Subcutaneous preadipocyte (primary cell): ENCODE measurements around the gene NMT2. TPM values are rescaled to one million over a fixed set of nuclear protein-coding genes. Genes with fewer than 3 reads are reported as not detected.

Source experiments
- small RNA-seq: library from RNA; depleted of rRNA; stranded (forward); fragments of <200 nt; gene quantifications from one replicate; pipeline ENCODE3, GENCODE V24; 2012
- total RNA-seq: library from RNA; depleted of rRNA; stranded (reverse); fragments of >200 nt; gene quantifications from 2 replicates; pipeline ENCODE4 v1.2.3, GENCODE V29; 2012

The NMT2 gene
- total RNA-seq: 18.7 and 32.1 TPM in 2 replicates

DNA sequence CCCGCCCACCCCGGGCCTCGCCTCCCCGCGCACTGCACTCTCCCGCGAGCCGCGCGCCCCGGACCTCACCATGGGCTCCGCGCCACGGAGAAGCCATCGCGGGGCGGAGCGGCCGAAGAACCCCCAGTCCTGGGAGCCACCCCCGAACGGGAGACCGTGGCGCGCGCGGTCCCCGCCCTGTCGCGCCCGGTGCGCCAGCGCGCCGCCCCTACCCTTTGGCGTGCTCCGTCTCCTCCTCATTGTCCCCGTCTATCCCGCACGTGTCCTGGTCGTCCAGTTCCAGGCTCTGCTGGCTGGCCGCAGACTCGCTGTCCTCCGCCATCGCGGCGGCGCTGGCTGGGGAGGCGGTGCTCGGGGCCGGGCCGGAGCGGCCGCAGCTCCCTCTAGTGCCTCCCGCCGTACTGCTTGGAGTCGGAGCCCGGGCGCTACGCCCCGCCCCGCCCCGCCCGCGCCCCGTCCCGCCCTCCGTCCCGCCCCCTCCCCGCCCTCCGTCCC, at the start of gene NMT2:
NMT2 (minus strand) TSS at position 403 of the 495 bp plus-strand sequence; CDS start at position 322, 81 bp downstream.

GRCh38 chr10:15097011-15097812, 71.3 kb downstream of the NMT2 start, which contains the start of gene RPP38:
Gene RPP38 (plus strand): TSS chr10:15097355. CDS start chr10:15103315, 5,960 bp downstream.

GRCh38 chr10:15088428-15089261, 79.8 kb downstream of the NMT2 start, which contains the start of gene ACBD7:
Gene ACBD7 (minus strand): TSS chr10:15088776. CDS start chr10:15088728, 48 bp downstream.

Small RNA genes within 50 kb of the gene (small RNA-seq; reads per million reads assigned to genes)
- gene AL590365.1: not detected

Other genes with a start within 250 kb of the NMT2 start
- gene DCLRE1C, start 214.6 kb downstream of the NMT2 start, total RNA-seq: 9.6 and 12.7 TPM in 2 replicates
- 0.73 TPM in 1 of 2 replicates, not detected in the other for gene MEIG1, start 209.3 kb downstream of the NMT2 start, total RNA-seq
- under 0.01 and 0.78 TPM in 2 replicates for gene OLAH, start 124.8 kb downstream of the NMT2 start, total RNA-seq
- gene ACBD7, start 79.9 kb downstream of the NMT2 start, total RNA-seq: 0.37 and 0.78 TPM in 2 replicates
- 13.1 and 16.9 TPM in 2 replicates for gene RPP38, start 71.3 kb downstream of the NMT2 start, total RNA-seq
- 10.3 and 22.3 TPM in 2 replicates for gene FAM171A1, start 202.6 kb upstream of the NMT2 start, total RNA-seq